Dermis blood vessel endothelial cell (primary cell): ENCODE measurements around the gene KCNN3. TPM values are rescaled to one million over a fixed set of nuclear protein-coding genes. Genes with fewer than 3 reads are reported as not detected.

Source experiments
- total RNA-seq: library from RNA; depleted of rRNA; stranded (reverse); fragments of >200 nt; gene quantifications from 2 replicates; pipeline ENCODE4 v1.2.3, GENCODE V29; 2014

Gene KCNN3
- total RNA-seq, 1 donor from 2014 or later = 1.7 TPM

Other genes with a start within 250 kb of the KCNN3 start
- 6.5 and 9.4 TPM in 2 replicates for gene PMVK, start 66.4 kb upstream of the KCNN3 start, total RNA-seq
- gene PBXIP1, start 85.8 kb upstream of the KCNN3 start, total RNA-seq = 110 and 126 TPM in 2 replicates
- 7.1 and 10.0 TPM in 2 replicates for gene PYGO2, start 91.5 kb upstream of the KCNN3 start, total RNA-seq
- 337 and 534 TPM in 2 replicates for gene SHC1, start 100.5 kb upstream of the KCNN3 start, total RNA-seq
- 49.0 and 89.3 TPM in 2 replicates for gene CKS1B, start 104.4 kb upstream of the KCNN3 start, total RNA-seq
- gene FLAD1, start 113.1 kb upstream of the KCNN3 start, total RNA-seq = 17.8 and 27.1 TPM in 2 replicates
- gene LENEP, start 123.3 kb upstream of the KCNN3 start, total RNA-seq = not detected in 2 replicates
- gene ZBTB7B, start 132.5 kb upstream of the KCNN3 start, total RNA-seq = 16.1 and 16.2 TPM in 2 replicates
- gene DCST2, start 163.5 kb upstream of the KCNN3 start, total RNA-seq = 0.17 and 0.70 TPM in 2 replicates
- gene DCST1, start 163.5 kb upstream of the KCNN3 start, total RNA-seq = not detected in 2 replicates
- gene ADAM15, start 181.0 kb upstream of the KCNN3 start, total RNA-seq = 289 and 307 TPM in 2 replicates
- 9.5 and 15.7 TPM in 2 replicates for gene EFNA4, start 193.5 kb upstream of the KCNN3 start, total RNA-seq
- 1.9 and 2.2 TPM in 2 replicates for gene EFNA3, start 208.6 kb upstream of the KCNN3 start, total RNA-seq